ENCODE measurements around the gene GEMIN7.

The GEMIN7 gene

GRCh38 chr19:45050036-45050435, 29.0 kb upstream of the GEMIN7 start:
- Histone ChIP-seq H3K27me3 (ENCODE audit: insufficient read depth, low read length) (no peaks in the 10 kb centered on the region), H3K79me2 (ENCODE audit: insufficient read depth, low read length) (peaks cover 20% of the 10 kb centered on the region), H3K9ac (ENCODE audit: low read length) (peak overlapping the region; percentile 44; the same call in 1 of the 2 replicates), H3K9me3 (ENCODE audit: low read length) (no peaks in the 10 kb centered on the region), H4K20me1 (ENCODE audit: insufficient read depth, low read length) (no peaks in the 10 kb centered on the region), H3F3A (ENCODE audit: insufficient read depth, low read length) (no peaks in the 10 kb centered on the region; the same call in 1 of the 2 replicates), H3K27ac (ENCODE audit: low read depth, low read length, poor library complexity, severe bottlenecking) (peak overlapping the region; percentile 96), H3K4me1 (ENCODE audit: insufficient read depth, low read length, severe bottlenecking) (peaks cover 76% of the 10 kb centered on the region), H3K9me2 (ENCODE audit: low read depth, low read length) (no peaks in the 10 kb centered on the region), H3K36me3 (ENCODE audit: insufficient read depth, low read length) (peaks cover 49% of the 10 kb centered on the region), H3K4me2 (ENCODE audit: low read length) (peak overlapping the region; percentile 22; the same call in 1 of the 2 replicates), H2AFZ (ENCODE audit: low read length) (no peak overlapping the region), H3K4me3 (ENCODE audit: low read depth, low read length, poor library complexity, severe bottlenecking) (no peak overlapping the region)
- no peak for TF ChIP-seq CTCF (IDR thresholded peaks at IDR 0.05; ENCODE audit: low read length)
- no peak for TF ChIP-seq EZH2 (IDR thresholded peaks at IDR 0.05; ENCODE audit: borderline replicate concordance, low read length)

- no peaks in the 10 kb centered on the region for H3K9me3 ChIP-seq (ENCODE audit: low read length)
- no peak overlapping the region for H3K4me3 ChIP-seq (ENCODE audit: low read depth, low read length, poor library complexity, severe bottlenecking)
- TF ChIP-seq EZH2 (IDR thresholded peaks at IDR 0.05; ENCODE audit: borderline replicate concordance, low read length) (no peak), CTCF (IDR thresholded peaks at IDR 0.05; ENCODE audit: low read length) (no peak)
- H4K20me1 ChIP-seq (ENCODE audit: insufficient read depth, low read length): no peaks in the 10 kb centered on the region
- peaks cover 63% of the 10 kb centered on the region for H3K4me1 ChIP-seq (ENCODE audit: insufficient read depth, low read length, severe bottlenecking)
- peak overlapping the region; percentile 96 for H3K27ac ChIP-seq (ENCODE audit: low read depth, low read length, poor library complexity, severe bottlenecking)
- peaks cover 49% of the 10 kb centered on the region for H3K36me3 ChIP-seq (ENCODE audit: insufficient read depth, low read length)
- H3K79me2 ChIP-seq (ENCODE audit: insufficient read depth, low read length): peaks cover 13% of the 10 kb centered on the region
- H3K9ac ChIP-seq (ENCODE audit: low read length): peak overlapping the region; percentile 22; the same call in 1 of the 2 replicates
- peak overlapping the region; percentile 27; the same call in 1 of the 2 replicates for H3K4me2 ChIP-seq (ENCODE audit: low read length)
- no peaks in the 10 kb centered on the region for H3K27me3 ChIP-seq (ENCODE audit: insufficient read depth, low read length)
- H3F3A ChIP-seq (ENCODE audit: insufficient read depth, low read length): no peaks in the 10 kb centered on the region
- H3K9me2 ChIP-seq (ENCODE audit: low read depth, low read length): no peaks in the 10 kb centered on the region
- H2AFZ ChIP-seq (ENCODE audit: low read length): no peak overlapping the region
These were observed 27.0 kb upstream of the GEMIN7 start for GRCh38 chr19:45051929-45052579.

GRCh38 chr19:45056831-45057230, 22.2 kb upstream of the GEMIN7 start:
- Histone ChIP-seq H2AFZ (ENCODE audit: low read length) (no peak overlapping the region), H3K27me3 (ENCODE audit: insufficient read depth, low read length) (no peaks in the 10 kb centered on the region), H3K9ac (ENCODE audit: low read length) (no peak overlapping the region), H3K4me3 (ENCODE audit: low read depth, low read length, poor library complexity, severe bottlenecking) (no peak overlapping the region), H3K4me2 (ENCODE audit: low read length) (no peak overlapping the region), H3F3A (ENCODE audit: insufficient read depth, low read length) (no peaks in the 10 kb centered on the region), H3K4me1 (ENCODE audit: insufficient read depth, low read length, severe bottlenecking) (peaks cover 21% of the 10 kb centered on the region), H3K36me3 (ENCODE audit: insufficient read depth, low read length) (peaks cover 89% of the 10 kb centered on the region), H3K27ac (ENCODE audit: low read depth, low read length, poor library complexity, severe bottlenecking) (peak overlapping the region; percentile 68), H4K20me1 (ENCODE audit: insufficient read depth, low read length) (no peaks in the 10 kb centered on the region), H3K79me2 (ENCODE audit: insufficient read depth, low read length) (no peaks in the 10 kb centered on the region), H3K9me3 (ENCODE audit: low read length) (no peaks in the 10 kb centered on the region), H3K9me2 (ENCODE audit: low read depth, low read length) (no peaks in the 10 kb centered on the region)
- no peak for TF ChIP-seq CTCF (IDR thresholded peaks at IDR 0.05; ENCODE audit: low read length)
- no peak for TF ChIP-seq EZH2 (IDR thresholded peaks at IDR 0.05; ENCODE audit: borderline replicate concordance, low read length)

Data from OCI-LY1 (cell line).